Measurements from ENCODE around the gene NF2. TPM values are rescaled to one million over a fixed set of nuclear protein-coding genes. Genes with fewer than 3 reads are reported as not detected.

The NF2 gene
- total and polyA plus RNA-seq, 2 experiments from 2014 or later, result 62.9 to 111 TPM

GRCh38 chr22:29732883-29733282, 129.4 kb downstream of the NF2 start:
- Histone ChIP-seq H3K4me2 (ENCODE audit: unreplicated experiment) (no peak overlapping the region), H3K79me2 (ENCODE audit: insufficient read depth) (no peaks in the 10 kb centered on the region), H3K9me2 (ENCODE audit: insufficient read depth) (no peaks in the 10 kb centered on the region), H2AFZ (no peak overlapping the region), H3K9me3 (ENCODE audit: low read depth) (no peaks in the 10 kb centered on the region), H3K27me3 (replicated peaks; ENCODE audit: insufficient read depth) (no peaks in the 10 kb centered on the region), H3K4me3 (no peak overlapping the region), H3K27ac (no peak overlapping the region), H3K36me3 (ENCODE audit: low read depth) (no peaks in the 10 kb centered on the region), H3F3A (ENCODE audit: insufficient read depth) (no peaks in the 10 kb centered on the region), H3K4me1 (ENCODE audit: insufficient read depth) (no peaks in the 10 kb centered on the region), H4K20me1 (ENCODE audit: insufficient read depth) (no peaks in the 10 kb centered on the region), H3K9ac (no peak overlapping the region)
- no peak for TF ChIP-seq EZH2 (IDR thresholded peaks at IDR 0.05; ENCODE audit: insufficient read depth, poor library complexity, severe bottlenecking)
- TF ChIP-seq EZH2phosphoT487 (IDR thresholded peaks at IDR 0.05; ENCODE audit: insufficient read depth, low read depth), result no peak
- whole genome bisulfite sequencing, 2 experiments (ENCODE audit: low coverage in 1 of 2, low lambda C conversion rate in 2 of 2, missing lambda C conversion rate in 2 of 2), result 93 to 96% methylated on average over 6 of the region's 6 CpGs
- no peak for DNase-seq
- in situ Hi-C loops (cut with MboI), result no loop called here

GRCh38 chr22:29733362-29734201, 130.1 kb downstream of the NF2 start:
- Histone ChIP-seq H3K27ac (no peak overlapping the region), H3K9ac (no peak overlapping the region), H4K20me1 (ENCODE audit: insufficient read depth) (no peaks in the 10 kb centered on the region), H3K27me3 (replicated peaks; ENCODE audit: insufficient read depth) (no peaks in the 10 kb centered on the region), H3K4me2 (ENCODE audit: unreplicated experiment) (no peak overlapping the region), H3K9me2 (ENCODE audit: insufficient read depth) (no peaks in the 10 kb centered on the region), H3K4me3 (no peak overlapping the region), H3K36me3 (ENCODE audit: low read depth) (no peaks in the 10 kb centered on the region), H3K79me2 (ENCODE audit: insufficient read depth) (no peaks in the 10 kb centered on the region), H3K9me3 (ENCODE audit: low read depth) (no peaks in the 10 kb centered on the region), H3K4me1 (ENCODE audit: insufficient read depth) (no peaks in the 10 kb centered on the region), H2AFZ (no peak overlapping the region), H3F3A (ENCODE audit: insufficient read depth) (no peaks in the 10 kb centered on the region)
- WGBS, 2 experiments (ENCODE audit: low coverage in 1 of 2, low lambda C conversion rate in 2 of 2, missing lambda C conversion rate in 2 of 2), result 76 to 82% methylated on average over 18 to 19 of the region's 19 CpGs
- no peak for DNase-seq
- TF ChIP-seq EZH2 (IDR thresholded peaks at IDR 0.05; ENCODE audit: insufficient read depth, poor library complexity, severe bottlenecking) (no peak), EZH2phosphoT487 (IDR thresholded peaks at IDR 0.05; ENCODE audit: insufficient read depth, low read depth) (no peak)
- in situ Hi-C loops (cut with MboI), result no loop called here

DNA sequence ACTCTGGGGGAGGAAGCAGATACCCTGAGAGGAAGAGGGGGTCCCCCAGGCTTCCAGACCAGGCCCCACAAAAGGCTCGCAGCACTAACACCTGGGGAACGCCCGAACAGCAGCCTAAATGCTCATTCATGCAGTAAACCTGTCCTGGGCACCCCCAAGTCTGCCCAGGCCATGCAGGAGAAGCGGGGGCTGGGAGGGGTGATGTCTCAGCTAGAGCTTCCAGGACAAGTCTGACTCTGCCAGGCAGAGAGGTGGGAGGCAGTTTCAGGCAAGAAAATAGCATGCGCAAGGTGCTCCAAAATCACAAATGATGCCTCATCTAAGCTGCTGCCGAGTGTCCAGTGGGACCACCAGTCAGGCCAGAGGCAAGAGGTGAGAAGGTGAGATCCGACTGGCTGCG, 131.0 kb downstream of the NF2 start:
- no peaks in the 10 kb centered on the region for H3K9me3 ChIP-seq (ENCODE audit: low read depth)
- H4K20me1 ChIP-seq (ENCODE audit: insufficient read depth), result no peaks in the 10 kb centered on the region
- no peak overlapping the region for H3K4me3 ChIP-seq
- no peak overlapping the region for H3K4me2 ChIP-seq (ENCODE audit: unreplicated experiment)
- WGBS, 2 experiments (ENCODE audit: low coverage in 1 of 2, low lambda C conversion rate in 2 of 2, missing lambda C conversion rate in 2 of 2), result 96 to 97% methylated on average over 7 to 8 of the region's 8 CpGs
- TF ChIP-seq EZH2phosphoT487 (IDR thresholded peaks at IDR 0.05; ENCODE audit: insufficient read depth, low read depth), result no peak
- no peak for TF ChIP-seq EZH2 (IDR thresholded peaks at IDR 0.05; ENCODE audit: insufficient read depth, poor library complexity, severe bottlenecking)
- H3K4me1 ChIP-seq (ENCODE audit: insufficient read depth), result no peaks in the 10 kb centered on the region
- no peak for DNase-seq
- no peaks in the 10 kb centered on the region for H3F3A ChIP-seq (ENCODE audit: insufficient read depth)
- no peak overlapping the region for H3K27ac ChIP-seq
- no peaks in the 10 kb centered on the region for H3K27me3 ChIP-seq (replicated peaks; ENCODE audit: insufficient read depth)
- in situ Hi-C loops (cut with MboI), result no loop called here
- H3K36me3 ChIP-seq (ENCODE audit: low read depth), result no peaks in the 10 kb centered on the region
- H3K9me2 ChIP-seq (ENCODE audit: insufficient read depth), result no peaks in the 10 kb centered on the region
- no peak overlapping the region for H2AFZ ChIP-seq
- no peak overlapping the region for H3K9ac ChIP-seq
- H3K79me2 ChIP-seq (ENCODE audit: insufficient read depth), result no peaks in the 10 kb centered on the region

DNA sequence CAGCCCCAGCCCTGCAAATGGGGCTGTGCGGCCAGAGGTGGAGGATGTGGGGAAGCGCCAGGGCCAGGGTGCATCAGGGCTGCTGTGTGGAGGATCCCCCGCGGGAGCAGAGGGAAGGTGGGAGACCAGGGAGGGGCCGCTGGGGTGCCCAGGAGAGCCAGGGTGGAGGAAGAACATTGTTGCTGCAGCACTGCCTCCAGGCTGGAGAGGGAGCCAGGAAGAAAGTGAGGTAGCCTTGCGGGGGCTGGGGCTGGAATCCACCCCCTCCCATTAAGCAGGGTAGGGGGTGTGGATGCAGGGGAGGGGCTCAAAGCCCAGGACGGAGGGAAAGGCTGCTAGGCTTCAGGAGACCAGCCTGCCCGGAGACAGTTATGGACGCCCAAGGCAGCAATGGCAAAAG, 131.4 kb downstream of the NF2 start:
- Histone ChIP-seq H3K79me2 (ENCODE audit: insufficient read depth) (no peaks in the 10 kb centered on the region), H3K27me3 (replicated peaks; ENCODE audit: insufficient read depth) (no peaks in the 10 kb centered on the region), H3K4me3 (no peak overlapping the region), H3K4me1 (ENCODE audit: insufficient read depth) (no peaks in the 10 kb centered on the region), H3K27ac (no peak overlapping the region), H3K9ac (no peak overlapping the region), H3K9me3 (ENCODE audit: low read depth) (no peaks in the 10 kb centered on the region), H3K9me2 (ENCODE audit: insufficient read depth) (no peaks in the 10 kb centered on the region), H4K20me1 (ENCODE audit: insufficient read depth) (no peaks in the 10 kb centered on the region), H3K4me2 (ENCODE audit: unreplicated experiment) (no peak overlapping the region), H3F3A (ENCODE audit: insufficient read depth) (no peaks in the 10 kb centered on the region), H2AFZ (no peak overlapping the region), H3K36me3 (ENCODE audit: low read depth) (no peaks in the 10 kb centered on the region)
- DNase-seq, result no peak
- TF ChIP-seq EZH2phosphoT487 (IDR thresholded peaks at IDR 0.05; ENCODE audit: insufficient read depth, low read depth) (no peak), EZH2 (IDR thresholded peaks at IDR 0.05; ENCODE audit: insufficient read depth, poor library complexity, severe bottlenecking) (no peak)
- in situ Hi-C loops (cut with MboI), result no loop called here
- 74 to 88% methylated on average over 6 to 9 of the region's 9 CpGs for WGBS, 2 experiments (ENCODE audit: low coverage in 1 of 2, low lambda C conversion rate in 2 of 2, missing lambda C conversion rate in 2 of 2)
